NCI-H1436 (cell line): Measurements from ENCODE around the gene CEP85L.

Source experiments
- DNase-seq: peaks from one replicate; lab custom pipeline; 2025; lab: John Stamatoyannopoulos, UW

The CEP85L gene

DNA sequence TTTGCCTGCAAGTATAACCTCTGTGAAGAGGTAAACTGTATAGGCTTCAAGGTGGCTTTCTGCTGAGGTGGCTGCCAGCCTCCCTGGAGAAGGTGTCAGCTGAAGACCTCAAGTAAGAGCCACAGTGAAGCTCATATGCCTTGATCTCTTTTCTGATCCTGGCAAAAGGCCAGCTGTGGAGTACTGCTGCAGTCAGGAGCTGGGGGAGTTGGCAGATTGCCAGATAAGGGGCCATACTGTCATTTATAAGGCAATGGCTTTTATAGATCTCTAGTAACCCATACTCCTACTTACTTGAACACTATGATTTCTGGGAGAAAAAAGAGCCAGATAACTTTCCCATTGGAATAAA lies 8.8 kb upstream of the CEP85L start:
- DNase-seq = peak; percentile 86

DNA sequence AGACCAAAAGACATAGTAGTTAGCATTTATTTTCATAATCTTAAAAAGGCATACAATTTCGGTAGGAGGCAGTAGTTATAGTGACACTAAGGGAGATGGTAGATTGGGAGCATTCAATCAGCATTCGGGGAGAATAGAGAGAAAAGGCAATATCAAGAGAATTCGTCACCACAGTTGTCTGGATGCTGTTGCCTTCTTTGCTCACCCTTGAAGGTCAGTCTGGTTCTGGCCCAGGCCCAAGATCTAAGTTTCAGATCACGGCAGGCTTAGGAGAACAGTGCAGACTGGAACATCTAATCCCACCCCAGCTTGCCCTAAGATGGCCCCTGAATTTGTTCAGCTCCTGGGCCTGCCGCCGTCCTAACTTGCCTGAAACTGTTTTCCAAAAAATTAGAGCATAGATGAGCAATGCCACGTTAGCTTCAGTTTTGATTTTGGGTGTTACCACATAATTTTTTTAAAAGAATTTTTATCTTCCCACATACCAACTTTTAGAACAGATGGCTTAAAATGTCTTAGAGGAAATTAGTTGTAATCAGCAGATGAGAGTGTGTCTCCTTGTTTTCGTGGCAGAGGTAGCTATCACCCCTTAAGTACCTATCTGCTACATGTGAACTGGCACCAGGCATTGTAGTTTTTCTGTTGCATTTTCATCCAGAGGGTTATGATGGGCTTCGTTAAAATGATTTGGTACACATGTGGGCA lies 8.3 kb upstream of the CEP85L start:
- no peak for DNase-seq

DNA sequence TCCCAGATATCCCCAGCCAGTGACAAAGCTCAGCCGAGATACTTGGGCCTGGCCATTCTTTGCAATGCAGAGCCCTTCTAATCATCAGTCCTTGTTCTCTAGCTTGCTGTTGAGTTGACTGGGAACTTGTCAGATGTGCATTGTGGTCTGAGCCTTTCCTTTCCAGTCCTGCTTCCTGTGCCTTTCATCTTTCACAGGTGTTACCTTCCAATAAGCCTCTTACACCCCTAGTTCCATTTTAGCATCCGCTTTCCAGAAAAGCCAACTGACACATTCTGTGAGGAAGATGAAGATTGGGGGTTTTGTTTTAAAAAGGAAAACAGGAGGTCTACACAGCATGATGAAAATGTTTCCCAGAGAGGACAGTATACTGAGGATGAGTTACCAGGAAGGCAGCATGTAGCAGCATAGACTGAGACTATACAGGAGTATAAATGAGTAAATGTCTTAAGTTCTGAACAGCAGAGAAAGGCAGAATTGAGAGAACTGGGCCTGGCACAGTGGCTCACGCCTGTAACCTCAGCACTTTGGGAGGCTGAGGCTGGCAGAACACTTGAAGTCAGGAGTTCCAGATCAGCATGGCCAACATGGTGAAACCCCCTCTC lies 5.6 kb upstream of the CEP85L start:
- no peak for DNase-seq

DNA sequence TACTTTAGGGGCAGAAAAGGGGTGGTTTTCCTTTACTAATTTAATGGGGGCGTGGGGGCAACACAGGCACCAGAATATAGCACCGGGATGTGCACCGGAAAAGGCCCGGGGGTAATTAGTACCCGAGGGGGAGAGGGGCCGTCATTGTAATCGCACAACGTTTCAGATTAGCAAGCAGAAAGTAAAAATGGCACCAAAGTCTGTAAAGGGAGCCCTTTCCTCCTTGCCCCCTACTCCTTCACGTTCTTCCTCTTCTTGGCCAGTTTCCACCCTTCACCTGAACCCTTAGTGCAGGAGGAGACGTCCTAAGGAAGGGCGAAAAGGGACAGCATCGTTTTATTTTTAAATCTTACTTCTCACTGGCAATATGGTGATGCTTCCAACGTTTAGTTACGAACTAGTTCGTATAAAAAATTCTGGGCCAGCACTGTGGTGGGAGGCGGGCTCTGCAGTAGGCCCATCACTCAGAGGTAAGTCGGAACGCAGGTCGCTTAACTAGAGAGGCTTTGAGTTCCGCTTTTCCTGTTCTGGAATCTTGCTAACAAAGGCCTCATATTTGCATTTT lies 742 bp upstream of the CEP85L start:
- DNase-seq = peak; percentile 35

DNA sequence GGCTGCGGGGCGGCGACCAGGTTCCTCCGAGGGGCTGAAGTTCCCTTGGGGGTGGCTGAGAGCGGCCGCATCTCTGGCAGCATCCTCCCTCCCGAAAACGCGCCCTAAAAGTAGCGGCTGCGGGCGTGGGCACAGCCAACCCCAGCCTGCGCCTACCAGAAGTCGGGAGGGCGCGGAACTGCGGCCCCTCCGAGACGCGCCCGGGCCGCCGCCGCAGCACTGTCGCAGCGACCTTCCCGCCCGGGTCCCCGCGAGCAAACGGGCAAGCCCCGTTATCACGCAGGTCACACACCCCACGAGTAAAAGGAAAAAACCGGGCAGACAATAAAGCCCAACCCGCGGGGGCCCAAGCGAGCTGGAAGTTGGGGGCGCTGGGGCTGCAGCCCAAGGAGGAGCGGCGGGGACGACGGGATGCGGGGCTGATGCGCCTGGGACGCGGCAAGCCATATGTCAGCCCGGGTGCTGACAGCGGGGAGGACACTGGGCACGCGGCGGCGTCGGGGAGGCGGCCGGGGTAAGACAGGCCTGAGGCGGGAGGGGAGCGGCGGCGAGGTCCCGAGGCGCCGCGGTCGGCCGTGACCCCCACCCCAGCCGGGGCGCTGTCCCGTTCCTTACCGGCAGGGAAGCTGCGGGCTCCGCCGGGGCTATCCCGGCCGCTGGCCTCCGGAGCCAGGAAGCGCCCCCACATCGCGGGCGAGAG lies 659 bp downstream of the CEP85L start:
- peak; percentile 9 for DNase-seq

DNA sequence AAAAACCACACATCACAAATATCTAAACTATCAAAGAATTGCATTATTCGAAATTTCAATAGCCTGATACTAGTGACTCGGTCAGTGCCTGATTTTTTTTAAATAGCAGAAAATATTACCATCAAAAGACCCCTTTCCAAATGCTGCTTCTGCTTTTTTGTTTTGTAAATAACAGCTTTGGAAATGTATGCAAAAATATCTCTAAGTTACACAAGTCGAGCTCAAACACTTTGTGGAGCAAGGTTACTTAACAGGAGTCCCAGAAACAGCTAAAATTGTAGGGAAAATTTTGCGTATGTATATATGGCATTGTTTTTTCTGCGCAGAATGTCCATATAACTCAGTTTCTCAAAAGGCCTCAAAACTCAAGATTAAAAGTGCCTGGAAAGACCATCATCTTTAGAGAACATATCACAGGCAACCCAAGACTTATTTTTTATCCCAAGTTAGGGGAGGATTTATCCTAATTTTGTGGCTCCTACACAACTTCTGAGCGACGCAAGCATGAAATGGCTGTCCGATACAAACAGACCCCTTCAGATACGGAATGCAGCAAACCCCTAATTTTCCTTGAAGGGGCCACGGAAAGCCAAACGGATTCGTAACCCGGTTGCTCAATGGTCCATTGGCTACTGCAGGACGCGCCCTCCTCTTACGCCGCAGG lies 1.3 kb downstream of the CEP85L start:
- no peak for DNase-seq

DNA sequence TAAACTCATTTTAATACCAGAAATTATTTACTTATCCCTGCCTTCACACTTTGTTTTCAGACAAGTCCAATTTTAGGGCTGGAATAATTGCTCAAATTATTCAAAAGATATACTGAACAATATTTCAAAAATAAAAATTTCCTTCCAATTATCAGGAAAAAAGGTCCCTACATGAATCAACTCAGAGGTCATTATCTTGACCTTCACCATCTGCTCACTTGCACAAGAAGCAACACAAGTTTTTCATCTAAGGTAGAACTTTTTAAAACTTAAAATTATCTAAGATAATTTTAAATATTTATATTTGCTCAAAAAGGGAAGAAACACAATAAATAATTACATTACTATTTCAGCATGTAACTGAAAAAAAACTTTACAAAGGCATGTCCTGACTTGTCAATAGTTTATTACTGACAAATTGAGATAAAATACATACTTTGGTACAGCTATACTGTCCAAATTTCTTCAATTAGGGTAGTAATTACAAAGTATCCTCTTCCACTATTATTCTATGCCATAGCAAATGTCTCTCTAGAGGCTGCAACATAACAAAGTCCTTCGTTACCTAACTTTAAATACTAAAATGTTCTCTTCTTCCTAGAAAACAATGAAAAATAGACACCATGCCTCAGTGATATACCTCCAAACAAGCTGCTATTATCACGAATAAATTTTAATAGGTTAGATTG lies 2.4 kb downstream of the CEP85L start:
- no peak for DNase-seq

DNA sequence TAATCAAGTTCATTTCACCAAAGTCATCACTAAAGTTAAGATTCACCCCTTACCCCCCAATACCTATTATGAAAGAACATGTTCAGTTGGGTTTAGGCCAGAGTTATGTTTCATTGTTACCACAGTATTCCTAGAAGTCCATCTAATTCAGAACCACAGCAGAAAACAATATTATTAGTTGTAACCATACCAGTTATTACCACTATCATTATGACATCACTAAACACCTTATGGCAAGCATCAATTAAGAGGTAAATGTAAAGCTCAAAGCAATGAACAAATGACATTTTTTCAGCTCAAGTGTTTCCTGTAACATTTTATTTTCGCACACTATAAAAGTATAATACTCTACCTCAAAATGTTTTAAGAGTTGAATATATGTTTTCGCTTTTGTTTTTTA lies 4.4 kb downstream of the CEP85L start:
- DNase-seq = no peak

DNA sequence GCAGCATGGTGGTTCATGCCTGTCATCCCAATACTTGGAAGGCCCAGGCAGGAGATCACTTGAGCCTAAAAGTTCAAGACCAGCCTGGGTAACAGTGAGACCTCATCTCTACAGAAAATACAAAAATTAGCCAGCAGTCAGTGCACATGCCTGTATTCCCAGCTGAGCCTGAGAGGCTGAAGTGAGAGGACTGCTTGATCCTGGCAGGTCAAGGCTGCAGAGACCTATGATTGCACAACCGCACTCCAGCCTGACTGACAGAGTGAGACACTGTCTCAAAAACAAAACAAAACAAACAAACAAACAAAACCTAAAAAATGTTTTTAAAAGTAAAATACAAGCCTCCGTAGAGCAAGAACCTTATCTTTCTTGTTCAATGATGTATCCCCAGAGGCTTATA lies 6.0 kb downstream of the CEP85L start:
- no peak for DNase-seq

DNA sequence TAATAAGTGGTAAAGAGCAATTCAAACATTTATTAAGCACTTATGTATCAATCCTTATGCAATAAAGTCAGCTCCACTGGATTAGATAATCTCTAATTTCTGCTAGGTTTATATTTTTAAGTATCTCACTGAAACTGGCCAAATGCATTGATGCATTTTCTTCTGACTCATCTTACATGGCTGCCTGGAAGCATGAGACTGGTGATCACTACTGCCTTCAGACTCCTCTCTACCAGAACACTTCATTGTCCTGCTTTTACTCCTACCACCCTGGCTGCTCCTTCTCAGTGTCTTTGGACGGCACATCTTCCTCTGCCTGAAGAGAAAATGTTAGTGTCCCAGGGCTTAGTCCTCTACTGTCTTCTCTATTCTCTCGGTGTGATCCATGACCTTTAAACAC lies 7.4 kb downstream of the CEP85L start:
- DNase-seq = no peak

DNA sequence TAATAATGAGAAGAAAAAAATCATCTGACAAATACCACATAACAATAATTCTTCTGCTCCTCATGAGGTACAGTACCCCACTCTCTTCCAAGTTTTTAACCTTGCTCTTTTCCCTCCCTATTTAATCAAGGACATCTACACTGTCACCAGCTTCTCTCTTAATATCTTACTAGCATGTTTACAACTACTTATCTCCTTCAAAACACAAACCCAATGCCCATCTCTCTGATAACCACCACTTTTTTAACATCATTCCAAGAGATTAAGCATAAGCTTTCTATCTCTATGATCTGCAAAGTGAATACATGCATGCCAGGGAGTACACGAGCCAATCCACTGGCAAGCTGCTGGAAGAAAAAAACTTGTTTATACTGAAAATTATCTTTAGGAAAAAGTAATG lies 10.3 kb downstream of the CEP85L start:
- DNase-seq = no peak

DNA sequence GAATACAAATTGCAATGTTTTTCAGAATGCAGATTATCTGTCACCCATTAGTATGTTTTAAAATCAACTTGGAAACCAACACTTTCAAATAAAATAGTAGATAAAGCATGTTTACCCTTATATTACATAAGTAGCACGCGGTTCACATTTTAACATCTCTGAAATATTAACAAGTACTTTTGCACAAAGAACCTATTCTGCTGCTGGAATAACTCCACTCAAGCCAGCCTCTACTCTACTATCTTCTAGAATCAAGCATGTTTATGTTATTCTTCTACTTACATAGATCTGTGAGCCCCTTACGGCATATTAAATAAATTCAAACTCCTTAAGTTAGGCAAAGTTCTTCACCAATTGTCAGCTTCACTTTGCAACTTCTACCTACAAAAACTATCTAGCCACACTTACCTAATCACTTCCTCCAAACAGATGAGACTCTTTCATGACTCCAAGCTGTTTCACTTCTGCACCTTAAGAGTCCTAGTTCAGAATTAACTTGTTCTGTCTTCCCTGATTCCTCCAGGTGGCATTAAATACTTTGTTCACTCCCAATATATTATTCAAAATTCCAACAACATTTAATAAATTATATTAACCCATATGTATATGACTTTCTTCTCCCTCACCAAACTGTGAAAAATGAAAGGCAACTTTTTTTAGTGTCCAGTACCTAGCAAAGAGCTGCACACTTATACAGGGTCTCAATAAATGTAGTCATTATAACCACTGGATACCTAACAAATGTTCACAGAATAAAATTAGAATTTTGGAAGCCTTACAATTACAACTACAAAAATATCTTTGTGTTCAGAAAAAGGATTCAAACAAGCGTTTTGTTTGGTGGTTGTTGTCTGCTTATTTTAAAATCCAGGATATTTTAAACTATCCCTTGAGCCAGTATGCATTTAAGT lies 12.1 kb downstream of the CEP85L start:
- no peak for DNase-seq

DNA sequence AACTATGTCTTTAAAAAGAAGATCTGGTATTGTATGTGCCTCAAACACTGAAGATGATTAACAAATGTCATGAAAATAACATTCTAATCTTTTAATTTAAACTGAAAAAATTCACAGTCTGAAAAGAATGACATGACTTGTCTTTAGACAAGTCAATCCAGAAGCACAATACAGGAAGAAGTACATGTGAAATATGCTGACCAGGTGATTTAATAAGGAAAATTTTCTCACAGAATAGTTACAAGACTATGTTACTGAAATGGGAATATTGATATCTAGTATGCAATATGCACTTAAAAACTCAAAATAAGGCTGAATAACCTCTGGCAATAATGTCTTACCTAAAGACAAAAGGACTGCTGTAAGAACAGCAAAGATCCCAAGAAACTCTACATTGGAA lies 13.1 kb downstream of the CEP85L start:
- DNase-seq = no peak

DNA sequence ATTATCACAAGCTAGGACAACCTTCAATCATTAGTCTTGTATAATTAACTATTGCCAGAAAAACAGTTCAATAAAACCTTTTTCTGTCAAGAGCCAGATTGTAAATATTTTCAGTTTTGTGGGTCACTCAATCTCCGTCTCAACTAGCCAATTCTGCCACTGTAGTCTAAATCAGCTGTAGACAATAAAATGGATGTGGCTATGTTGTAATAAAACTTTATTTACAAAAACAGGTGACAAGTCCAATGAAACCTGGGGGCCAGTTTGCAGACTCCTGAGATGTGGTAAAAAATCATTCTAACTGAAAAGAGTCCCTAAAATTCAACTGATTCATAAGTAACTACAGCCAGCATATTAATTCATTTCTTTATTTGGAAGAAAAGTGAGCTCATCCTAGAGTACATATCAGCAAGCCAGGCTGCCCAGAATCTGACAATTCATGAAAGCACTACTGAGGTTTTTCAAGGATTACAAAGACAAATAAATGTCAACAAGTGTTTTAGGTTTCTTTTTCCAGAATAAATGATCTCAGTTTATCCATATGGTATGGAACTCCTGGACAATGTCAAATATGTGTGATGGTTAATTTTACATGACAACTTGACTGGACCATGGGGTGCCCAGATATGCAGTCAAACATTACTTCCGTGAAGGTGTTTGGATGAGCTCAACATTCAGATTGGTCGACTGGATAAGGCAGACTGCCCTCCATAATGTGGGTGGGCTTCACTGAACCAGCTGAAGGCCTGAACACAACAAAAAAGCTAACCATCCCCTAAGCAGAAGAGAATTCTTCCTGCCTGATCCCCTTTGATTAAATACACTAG lies 15.3 kb downstream of the CEP85L start:
- no peak for DNase-seq

DNA sequence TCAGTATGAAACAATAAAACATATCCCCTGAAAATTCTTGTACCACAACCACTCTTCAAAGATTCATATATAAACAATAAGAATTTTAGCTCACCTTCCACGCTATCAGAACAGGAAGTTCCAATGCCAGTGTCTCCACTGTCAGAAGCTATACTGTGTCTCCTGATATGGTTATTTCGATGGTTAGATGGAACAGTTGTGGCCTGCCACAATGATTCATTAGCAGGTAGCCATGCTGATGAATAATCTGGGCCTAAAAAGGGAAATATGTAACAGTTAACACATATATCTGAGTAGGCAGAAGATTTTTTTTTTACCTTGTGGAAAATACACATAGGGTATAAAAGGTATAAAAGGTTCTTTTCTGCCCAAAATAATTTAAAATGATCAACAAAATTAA lies 19.0 kb downstream of the CEP85L start:
- no peak for DNase-seq

DNA sequence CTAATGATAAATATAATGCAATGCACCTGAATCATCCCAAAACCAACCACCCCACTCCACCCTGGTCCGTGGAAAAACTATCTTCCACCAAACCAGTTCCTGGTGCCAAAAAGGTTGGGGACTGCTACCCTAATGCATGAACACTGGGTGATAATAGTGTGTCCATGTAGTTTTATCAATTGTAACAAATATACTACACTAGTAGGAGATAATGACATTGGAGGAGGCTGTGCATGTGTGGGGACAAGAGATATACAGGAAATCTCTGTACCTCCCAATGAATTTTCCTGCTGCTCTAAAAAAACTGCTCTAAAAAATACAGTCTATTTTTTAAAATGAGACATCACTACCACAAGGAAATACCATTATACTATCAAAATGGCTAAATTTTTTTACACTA lies 20.5 kb downstream of the CEP85L start:
- no peak for DNase-seq

DNA sequence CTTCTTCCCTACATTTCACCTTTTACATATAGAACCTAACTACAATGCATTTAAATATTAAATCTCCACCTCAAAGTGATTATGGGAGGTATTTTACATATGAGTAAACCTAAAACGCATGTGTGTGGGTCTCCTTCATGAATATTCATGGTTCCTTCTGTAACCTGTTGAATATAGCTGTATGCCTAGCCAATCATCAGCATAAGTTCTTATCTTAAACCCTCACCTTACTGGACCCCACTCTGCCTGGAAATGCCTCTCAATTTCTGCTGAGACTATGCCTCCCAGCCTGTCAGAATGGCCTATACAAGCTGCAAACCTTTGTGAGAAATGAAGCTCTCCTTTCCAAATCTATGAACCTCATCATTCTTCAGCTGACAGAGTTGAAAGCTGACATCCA lies 21.3 kb downstream of the CEP85L start:
- no peak for DNase-seq

DNA sequence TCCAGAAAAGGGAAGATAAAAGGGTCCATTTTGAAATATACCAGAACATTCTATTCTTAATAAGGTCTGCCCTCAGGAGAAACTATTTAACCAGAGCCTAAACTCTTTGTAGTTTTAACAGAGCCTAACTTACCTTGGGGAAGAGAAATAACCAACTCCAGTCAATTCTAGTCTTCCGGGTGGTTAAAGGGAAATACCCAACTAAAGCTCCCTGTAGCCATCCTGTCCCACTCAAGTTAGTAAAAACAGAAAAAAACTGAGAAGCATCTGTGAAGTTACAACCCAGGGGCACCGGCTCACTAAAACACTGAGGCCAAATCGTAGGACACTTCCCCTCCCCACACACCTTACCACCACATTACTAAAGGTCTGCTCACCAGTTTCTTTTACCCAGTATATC lies 23.7 kb downstream of the CEP85L start:
- no peak for DNase-seq

DNA sequence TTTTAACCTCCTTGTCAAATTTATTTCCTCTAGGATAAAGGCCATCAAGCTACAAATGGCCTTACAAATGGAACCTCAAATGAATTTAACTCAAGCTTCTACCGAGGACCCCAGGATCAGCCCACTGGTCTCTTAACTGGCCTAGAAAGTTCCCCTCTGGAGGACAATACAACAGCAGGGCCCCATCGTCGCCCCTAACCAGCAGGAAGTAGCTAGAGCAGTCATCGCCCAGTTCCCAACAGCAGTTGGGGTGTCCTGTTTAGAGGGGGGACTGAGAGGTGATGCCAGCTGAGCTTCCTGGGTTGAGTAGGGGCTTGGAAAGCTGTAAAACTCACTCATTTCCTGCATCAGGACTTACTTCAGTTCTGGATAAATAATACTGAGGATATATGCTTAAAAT lies 25.6 kb downstream of the CEP85L start:
- no peak for DNase-seq

DNA sequence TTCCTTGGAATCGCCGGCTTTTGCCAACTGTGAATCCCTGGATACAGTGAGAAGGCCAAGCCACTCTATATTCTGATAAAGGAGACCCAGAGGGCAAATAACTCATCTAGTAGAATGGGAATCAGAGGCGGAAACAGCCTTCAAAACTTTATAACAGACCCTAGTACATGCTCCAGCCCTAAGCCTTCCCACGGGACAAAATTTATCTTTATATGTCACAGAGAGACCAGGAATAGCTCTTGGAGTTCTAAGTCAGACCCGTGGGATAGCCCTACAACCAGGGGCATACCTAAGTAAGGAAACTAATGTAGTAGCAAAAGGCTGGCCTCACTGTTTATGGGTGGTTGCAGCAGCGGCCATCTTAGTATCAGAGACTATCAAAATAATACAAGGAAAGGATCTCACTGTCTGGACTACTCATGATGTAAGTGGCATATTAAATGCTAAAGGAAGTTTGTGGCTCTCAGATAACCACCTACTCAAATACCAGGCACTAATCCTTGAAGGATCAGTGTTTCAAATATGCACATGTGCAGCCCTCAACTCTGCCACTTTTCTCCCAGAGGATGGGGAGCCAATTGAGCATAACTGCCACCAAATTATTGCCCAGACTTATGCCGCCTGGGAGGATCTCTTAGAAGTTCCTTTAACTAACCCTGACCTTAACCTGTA lies 29.5 kb downstream of the CEP85L start:
- no peak for DNase-seq
